ENCODE measurements around the gene HADHA.

The HADHA gene

GRCh38 chr2:26281226-26281625, 36.8 kb upstream of the HADHA start:
- Histone ChIP-seq H3K4me3 (replicated peaks; ENCODE audit: insufficient read depth, low read length) (no peak overlapping the region), H3K27me3 (ENCODE audit: insufficient read depth, poor library complexity, severe bottlenecking) (no peaks in the 10 kb centered on the region), H3K27ac (replicated peaks) (no peak overlapping the region)
- TF ChIP-seq SPI1 (IDR thresholded peaks at IDR 0.05; ENCODE audit: borderline replicate concordance, low read depth), result no peak
- no peak for TF ChIP-seq GABPA (IDR thresholded peaks at IDR 0.05; ENCODE audit: low read depth)
- no peak for TF ChIP-seq POLR2AphosphoS5 (IDR thresholded peaks at IDR 0.05; ENCODE audit: low read depth)
- TF ChIP-seq, protein P1, sequence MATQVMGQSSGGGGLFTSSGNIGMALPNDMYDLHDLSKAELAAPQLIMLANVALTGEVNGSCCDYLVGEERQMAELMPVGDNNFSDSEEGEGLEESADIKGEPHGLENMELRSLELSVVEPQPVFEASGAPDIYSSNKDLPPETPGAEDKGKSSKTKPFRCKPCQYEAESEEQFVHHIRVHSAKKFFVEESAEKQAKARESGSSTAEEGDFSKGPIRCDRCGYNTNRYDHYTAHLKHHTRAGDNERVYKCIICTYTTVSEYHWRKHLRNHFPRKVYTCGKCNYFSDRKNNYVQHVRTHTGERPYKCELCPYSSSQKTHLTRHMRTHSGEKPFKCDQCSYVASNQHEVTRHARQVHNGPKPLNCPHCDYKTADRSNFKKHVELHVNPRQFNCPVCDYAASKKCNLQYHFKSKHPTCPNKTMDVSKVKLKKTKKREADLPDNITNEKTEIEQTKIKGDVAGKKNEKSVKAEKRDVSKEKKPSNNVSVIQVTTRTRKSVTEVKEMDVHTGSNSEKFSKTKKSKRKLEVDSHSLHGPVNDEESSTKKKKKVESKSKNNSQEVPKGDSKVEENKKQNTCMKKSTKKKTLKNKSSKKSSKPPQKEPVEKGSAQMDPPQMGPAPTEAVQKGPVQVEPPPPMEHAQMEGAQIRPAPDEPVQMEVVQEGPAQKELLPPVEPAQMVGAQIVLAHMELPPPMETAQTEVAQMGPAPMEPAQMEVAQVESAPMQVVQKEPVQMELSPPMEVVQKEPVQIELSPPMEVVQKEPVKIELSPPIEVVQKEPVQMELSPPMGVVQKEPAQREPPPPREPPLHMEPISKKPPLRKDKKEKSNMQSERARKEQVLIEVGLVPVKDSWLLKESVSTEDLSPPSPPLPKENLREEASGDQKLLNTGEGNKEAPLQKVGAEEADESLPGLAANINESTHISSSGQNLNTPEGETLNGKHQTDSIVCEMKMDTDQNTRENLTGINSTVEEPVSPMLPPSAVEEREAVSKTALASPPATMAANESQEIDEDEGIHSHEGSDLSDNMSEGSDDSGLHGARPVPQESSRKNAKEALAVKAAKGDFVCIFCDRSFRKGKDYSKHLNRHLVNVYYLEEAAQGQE (IDR thresholded peaks at IDR 0.05; ENCODE audit: insufficient replicate concordance, low read depth), result no peak
- no peak for TF ChIP-seq CTCF (IDR thresholded peaks at IDR 0.05; ENCODE audit: insufficient read depth, low read length)
- no peak for DNase-seq (ENCODE audit: low read depth in 1 of 2, low spot score in 1 of 2)

GRCh38 chr2:26279886-26280285, 35.5 kb upstream of the HADHA start:
- TF ChIP-seq CTCF (IDR thresholded peaks at IDR 0.05; ENCODE audit: insufficient read depth, low read length) (no peak), SPI1 (IDR thresholded peaks at IDR 0.05; ENCODE audit: borderline replicate concordance, low read depth) (no peak), POLR2AphosphoS5 (IDR thresholded peaks at IDR 0.05; ENCODE audit: low read depth) (no peak), GABPA (IDR thresholded peaks at IDR 0.05; ENCODE audit: low read depth) (no peak)
- TF ChIP-seq, protein P1 (IDR thresholded peaks at IDR 0.05; ENCODE audit: insufficient replicate concordance, low read depth), result no peak
- no peak overlapping the region for H3K4me3 ChIP-seq (replicated peaks; ENCODE audit: insufficient read depth, low read length)
- H3K27me3 ChIP-seq (ENCODE audit: insufficient read depth, poor library complexity, severe bottlenecking), result no peaks in the 10 kb centered on the region
- no peak for DNase-seq (ENCODE audit: low read depth in 1 of 2, low spot score in 1 of 2)
- no peak overlapping the region for H3K27ac ChIP-seq (replicated peaks)

DNA sequence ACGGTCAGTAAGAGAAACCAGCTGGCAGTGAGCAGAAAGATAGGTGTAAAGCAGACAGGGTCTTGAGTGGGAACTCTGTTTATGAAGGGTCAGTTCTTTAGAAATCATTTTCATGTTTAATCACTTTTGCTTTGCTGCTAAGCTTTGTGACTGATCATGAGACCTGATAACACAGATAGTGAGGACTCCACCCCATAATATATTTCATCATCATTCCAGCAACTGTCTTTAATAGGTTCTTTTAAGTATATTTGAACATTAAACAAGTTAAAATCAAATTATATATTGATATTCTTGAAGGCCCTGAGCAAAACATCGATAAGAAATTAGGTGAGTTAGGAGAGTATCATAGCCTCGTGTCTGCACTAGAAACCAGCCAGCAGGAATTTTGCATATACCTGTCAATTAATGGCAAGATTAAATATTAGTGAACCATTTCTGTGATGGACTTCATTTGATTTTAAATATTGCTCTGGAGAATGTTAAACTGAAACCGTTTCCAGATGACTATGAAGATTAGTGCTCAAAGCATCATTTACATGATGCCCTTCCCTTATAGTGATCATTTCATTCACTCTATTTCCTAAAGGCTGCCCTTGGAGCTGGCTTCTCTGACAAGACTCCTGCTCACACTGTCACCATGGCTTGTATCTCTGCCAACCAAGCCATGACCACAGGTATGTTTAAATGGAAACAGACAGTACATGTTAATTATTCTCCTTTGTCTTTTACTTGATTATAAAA, 32.2 kb upstream of the HADHA start:
- Histone ChIP-seq H3K4me3 (replicated peaks; ENCODE audit: insufficient read depth, low read length) (no peak overlapping the region), H3K27ac (replicated peaks) (no peak overlapping the region), H3K27me3 (ENCODE audit: insufficient read depth, poor library complexity, severe bottlenecking) (no peaks in the 10 kb centered on the region)
- no peak for DNase-seq (ENCODE audit: low read depth in 1 of 2, low spot score in 1 of 2)
- TF ChIP-seq CTCF (IDR thresholded peaks at IDR 0.05; ENCODE audit: insufficient read depth, low read length), result no peak
- TF ChIP-seq, protein P1 (IDR thresholded peaks at IDR 0.05; ENCODE audit: insufficient replicate concordance, low read depth), result no peak
- TF ChIP-seq SPI1 (IDR thresholded peaks at IDR 0.05; ENCODE audit: borderline replicate concordance, low read depth), result no peak
- no peak for TF ChIP-seq POLR2AphosphoS5 (IDR thresholded peaks at IDR 0.05; ENCODE audit: low read depth)
- TF ChIP-seq GABPA (IDR thresholded peaks at IDR 0.05; ENCODE audit: low read depth), result no peak

Data from HL-60 (cell line).